MM.1S (cell line): ENCODE results near the gene OSBPL1A.

ENCODE experiments used
- DNase-seq: peaks from one replicate; pipeline ENCODE4 v3.0.0-alpha.2; 2015
- H2AFZ ChIP-seq: fragments of 300-600 bp; sonication (generic); 2 replicates; pipeline ENCODE4 v1.6.0; 2016; ENCODE audit warnings: antibody characterized with exemption, low read length
- H3F3A ChIP-seq: fragments of 300-600 bp; sonication (generic); 2 replicates; pipeline ENCODE4 v1.6.1; 2016; ENCODE audit warnings: mild to moderate bottlenecking, antibody characterized with exemption, low read length, moderate library complexity, mixed read lengths; ENCODE audit not compliant: insufficient read depth
- H3K27ac ChIP-seq: fragments of 300-600 bp; sonication (generic); 2 replicates; pipeline ENCODE4 v1.5.1; 2016; ENCODE audit warnings: mild to moderate bottlenecking, low read length
- H3K27me3 ChIP-seq: fragments of 300-600 bp; sonication (generic); replicated peaks from 2 replicates; pipeline ENCODE4 v1.6.0; 2016; ENCODE audit warnings: low read length; ENCODE audit not compliant: insufficient read depth
- H3K36me3 ChIP-seq: fragments of 300-600 bp; sonication (generic); replicated peaks from 2 replicates; pipeline ENCODE4 v1.6.1; 2016; ENCODE audit warnings: mild to moderate bottlenecking, low read length, mixed read lengths; ENCODE audit not compliant: insufficient read depth
- H3K4me1 ChIP-seq: fragments of 300-600 bp; sonication (generic); 2 replicates; pipeline ENCODE4 v1.6.1; 2016; ENCODE audit warnings: low read length, mixed read lengths
- H3K4me2 ChIP-seq: fragments of 300-600 bp; sonication (generic); 2 replicates; pipeline ENCODE4 v1.6.0; 2016; ENCODE audit warnings: low read depth, low read length
- H3K4me3 ChIP-seq: fragments of 300-600 bp; sonication (generic); 2 replicates; pipeline ENCODE4 v1.5.1; 2016; ENCODE audit warnings: low read length, mixed read lengths
- H3K79me2 ChIP-seq: fragments of 300-600 bp; sonication (generic); 2 replicates; pipeline ENCODE4 v1.6.1; 2016; ENCODE audit warnings: mixed run types, low read length, mixed read lengths
- H3K9ac ChIP-seq: fragments of 300-600 bp; sonication (generic); 2 replicates; pipeline ENCODE4 v1.6.1; 2016; ENCODE audit warnings: low read length, mixed read lengths
- H3K9me2 ChIP-seq: fragments of 300-600 bp; sonication (generic); replicated peaks from 2 replicates; pipeline ENCODE4 v1.6.1; 2016; ENCODE audit warnings: mild to moderate bottlenecking, low read length, mixed read lengths; ENCODE audit not compliant: insufficient read depth
- H3K9me3 ChIP-seq: fragments of 300-600 bp; sonication (generic); replicated peaks from 2 replicates; pipeline ENCODE4 v1.6.1; 2016; ENCODE audit warnings: mild to moderate bottlenecking, low read length, mixed read lengths; ENCODE audit not compliant: insufficient read depth
- H4K20me1 ChIP-seq: fragments of 300-600 bp; sonication (generic); 2 replicates; pipeline ENCODE4 v1.6.1; 2016; ENCODE audit warnings: mild to moderate bottlenecking, low read length, moderate library complexity, mixed read lengths; ENCODE audit not compliant: insufficient read depth
- CTCF ChIP-seq: fragments of 300-600 bp; sonication (generic); IDR thresholded peaks from 2 replicates; pipeline ENCODE4 v1.5.1; 2016; ENCODE audit warnings: antibody characterized with exemption, low read length, mixed read lengths
- EZH2 ChIP-seq: fragments of 300-600 bp; sonication (generic); optimal IDR thresholded peaks from 2 replicates; pipeline ENCODE3; 2017; ENCODE audit warnings: low read depth, mild to moderate bottlenecking, antibody characterized with exemption, low read length, mixed read lengths
- EZH2phosphoT487 ChIP-seq: fragments of 300-600 bp; sonication (generic); IDR thresholded peaks from 2 replicates; pipeline ENCODE4 v1.6.1; 2018; ENCODE audit warnings: antibody characterized with exemption, low read length

The OSBPL1A gene

GRCh38 chr18:24266131-24266530, 131.5 kb downstream of the OSBPL1A start:
- Histone ChIP-seq H3K36me3 (no peaks in the 10 kb centered on the region), H3K9ac (no peak overlapping the region), H3K27me3 (no peaks in the 10 kb centered on the region), H3K9me3 (no peaks in the 10 kb centered on the region), H3K79me2 (peaks cover 69% of the 10 kb centered on the region), H3F3A (no peaks in the 10 kb centered on the region), H3K4me3 (no peak overlapping the region), H3K4me1 (no peaks in the 10 kb centered on the region), H3K9me2 (no peaks in the 10 kb centered on the region), H3K4me2 (no peak overlapping the region), H4K20me1 (no peaks in the 10 kb centered on the region), H2AFZ (no peak overlapping the region), H3K27ac (no peak overlapping the region)
- TF ChIP-seq EZH2phosphoT487 (no peak), EZH2 (no peak), CTCF (no peak)
- no peak for DNase-seq

GRCh38 chr18:24265502-24266064, 132.0 kb downstream of the OSBPL1A start:
- Histone ChIP-seq H3K27me3 (no peaks in the 10 kb centered on the region), H3K79me2 (peaks cover 68% of the 10 kb centered on the region)

GRCh38 chr18:24263050-24263449, 134.6 kb downstream of the OSBPL1A start:
- no peak for DNase-seq
- Histone ChIP-seq H3K79me2 (peaks cover 65% of the 10 kb centered on the region), H3K27me3 (no peaks in the 10 kb centered on the region)

More at GRCh38 chr18:24265502-24266064, 132.0 kb downstream of the OSBPL1A start:
- H3K9me3 ChIP-seq, result no peaks in the 10 kb centered on the region
- no peak for DNase-seq
- H3K9me2 ChIP-seq, result no peaks in the 10 kb centered on the region
- no peak overlapping the region for H3K9ac ChIP-seq
- no peak overlapping the region for H3K4me3 ChIP-seq
- no peak for TF ChIP-seq EZH2
- TF ChIP-seq CTCF, result no peak
- TF ChIP-seq EZH2phosphoT487, result no peak
- no peaks in the 10 kb centered on the region for H3K36me3 ChIP-seq
- H3K27ac ChIP-seq, result no peak overlapping the region
- H2AFZ ChIP-seq, result no peak overlapping the region
- no peaks in the 10 kb centered on the region for H4K20me1 ChIP-seq
- H3F3A ChIP-seq, result no peaks in the 10 kb centered on the region
- H3K4me1 ChIP-seq, result no peaks in the 10 kb centered on the region
- H3K4me2 ChIP-seq, result no peak overlapping the region

GRCh38 chr18:24262087-24262486, 135.5 kb downstream of the OSBPL1A start:
- Histone ChIP-seq H3K27ac (no peak overlapping the region), H4K20me1 (no peaks in the 10 kb centered on the region), H3K9me2 (no peaks in the 10 kb centered on the region), H3K9me3 (no peaks in the 10 kb centered on the region), H3K79me2 (peaks cover 67% of the 10 kb centered on the region), H3K4me2 (no peak overlapping the region), H3K4me3 (no peak overlapping the region), H3K36me3 (no peaks in the 10 kb centered on the region), H3F3A (no peaks in the 10 kb centered on the region), H3K4me1 (no peaks in the 10 kb centered on the region), H2AFZ (no peak overlapping the region), H3K27me3 (no peaks in the 10 kb centered on the region), H3K9ac (no peak overlapping the region)
- no peak for DNase-seq
- TF ChIP-seq EZH2, result no peak
- TF ChIP-seq CTCF, result no peak
- no peak for TF ChIP-seq EZH2phosphoT487

More at GRCh38 chr18:24263050-24263449, 134.6 kb downstream of the OSBPL1A start:
- Histone ChIP-seq H3K9me2 (no peaks in the 10 kb centered on the region), H2AFZ (no peak overlapping the region), H3K4me1 (no peaks in the 10 kb centered on the region), H3K36me3 (no peaks in the 10 kb centered on the region), H4K20me1 (no peaks in the 10 kb centered on the region), H3K4me3 (no peak overlapping the region), H3K9ac (no peak overlapping the region), H3K27ac (no peak overlapping the region), H3K4me2 (no peak overlapping the region), H3F3A (no peaks in the 10 kb centered on the region), H3K9me3 (no peaks in the 10 kb centered on the region)
- TF ChIP-seq EZH2, result no peak
